ENCODE measurements around the gene CSHL1.
"Not testable (repeated sequence)": the region's sequence is repeated elsewhere in the genome, so short reads cannot be mapped to it uniquely, and the experiment has no call there.

DNA sequence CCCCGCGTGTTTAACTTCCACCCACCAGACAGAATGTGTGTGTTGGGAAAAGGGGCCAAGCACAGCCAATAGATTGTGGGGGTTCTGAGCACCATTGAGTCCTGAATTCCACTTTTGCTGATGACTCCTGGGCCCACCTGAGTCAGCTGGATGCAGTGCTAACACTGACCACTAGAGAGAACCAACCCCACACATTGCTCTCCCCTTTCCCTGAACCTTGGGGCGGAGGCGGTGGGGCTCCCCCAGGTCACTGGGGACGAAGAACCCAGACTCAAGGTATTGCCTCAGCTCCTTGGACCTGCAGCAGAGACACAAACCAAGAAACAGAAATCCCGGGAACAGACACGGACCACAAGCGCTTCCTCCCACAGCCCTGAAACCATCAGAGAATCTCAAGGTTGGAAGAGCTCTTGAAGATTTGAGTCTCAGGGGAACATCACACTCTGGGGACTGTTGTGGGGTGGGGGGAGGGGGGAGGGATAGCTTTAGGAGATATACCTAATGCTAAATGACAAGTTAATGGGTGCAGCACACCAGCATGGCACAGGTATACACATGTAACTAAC, 36.9 kb downstream of the CSHL1 start:
- TF ChIP-seq, protein P1, sequence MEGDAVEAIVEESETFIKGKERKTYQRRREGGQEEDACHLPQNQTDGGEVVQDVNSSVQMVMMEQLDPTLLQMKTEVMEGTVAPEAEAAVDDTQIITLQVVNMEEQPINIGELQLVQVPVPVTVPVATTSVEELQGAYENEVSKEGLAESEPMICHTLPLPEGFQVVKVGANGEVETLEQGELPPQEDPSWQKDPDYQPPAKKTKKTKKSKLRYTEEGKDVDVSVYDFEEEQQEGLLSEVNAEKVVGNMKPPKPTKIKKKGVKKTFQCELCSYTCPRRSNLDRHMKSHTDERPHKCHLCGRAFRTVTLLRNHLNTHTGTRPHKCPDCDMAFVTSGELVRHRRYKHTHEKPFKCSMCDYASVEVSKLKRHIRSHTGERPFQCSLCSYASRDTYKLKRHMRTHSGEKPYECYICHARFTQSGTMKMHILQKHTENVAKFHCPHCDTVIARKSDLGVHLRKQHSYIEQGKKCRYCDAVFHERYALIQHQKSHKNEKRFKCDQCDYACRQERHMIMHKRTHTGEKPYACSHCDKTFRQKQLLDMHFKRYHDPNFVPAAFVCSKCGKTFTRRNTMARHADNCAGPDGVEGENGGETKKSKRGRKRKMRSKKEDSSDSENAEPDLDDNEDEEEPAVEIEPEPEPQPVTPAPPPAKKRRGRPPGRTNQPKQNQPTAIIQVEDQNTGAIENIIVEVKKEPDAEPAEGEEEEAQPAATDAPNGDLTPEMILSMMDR (IDR thresholded peaks at IDR 0.05) = not testable (repeated sequence)
- TF ChIP-seq POLR2A, EP300 (IDR thresholded peaks at IDR 0.05): not testable (repeated sequence)

Data from suprapubic skin (tissue), 3 donors.